Thyroid gland (tissue), 4 donors: ENCODE data around the gene CSTF1. TPM values are rescaled to one million over a fixed set of nuclear protein-coding genes. Genes with fewer than 3 reads are reported as not detected.

ENCODE experiments used
- DNase-seq, 2 donors: peaks; one replicate each; pipeline ENCODE4 v3.0.0-alpha.2; 2019
- H3K27ac ChIP-seq, 3 donors: fragments of 200-600 bp; sonication (generic); 1 replicate in 2 of 3; 2 replicates in 1 of 3; pipeline ENCODE4 v1.5.1; 2016 to 2019; ENCODE audit warnings: mild to moderate bottlenecking in 1 of 3, moderate library complexity in 1 of 3
- H3K27me3 ChIP-seq: fragments of 200-600 bp; sonication (generic); one replicate; pipeline ENCODE4 v1.5.1; 2019
- H3K36me3 ChIP-seq, 2 donors: fragments of 200-600 bp; sonication (generic); one replicate each; pipeline ENCODE4 v1.5.1; 2016 to 2019
- H3K4me1 ChIP-seq, 2 donors: fragments of 200-600 bp; sonication (generic); one replicate each; pipeline ENCODE4 v1.5.1; 2017 to 2019
- H3K4me3 ChIP-seq, 3 donors: fragments of 200-600 bp; sonication (generic); replicated peaks in 1 of 3; 1 replicate in 2 of 3; 2 replicates in 1 of 3; pipeline ENCODE4 v1.5.1; 2016; ENCODE audit warnings: mild to moderate bottlenecking in 1 of 3
- H3K9me3 ChIP-seq: fragments of 200-600 bp; sonication (generic); one replicate; pipeline ENCODE4 v1.5.1; 2017
- POLR2A ChIP-seq, 2 donors: fragments of 450-650 bp; IDR thresholded peaks; one replicate each; pipeline ENCODE4 v1.6.1; 2017; ENCODE audit warnings: antibody characterized with exemption in 2 of 2, mild to moderate bottlenecking in 2 of 2, moderate library complexity in 1 of 2
- WGBS, 2 donors: methylation state at CpG; one replicate each; pipeline ENCODE4 v1.1.5; 2017; 5-methylcytosine and 5-hydroxymethylcytosine counted together
- intact Hi-C: fragments of 100-400 bp; cut with DNase I; formaldehyde crosslinking; loops from one replicate; pipeline ENCODE4 v1.15.1; 2023
- total RNA-seq, 4 donors: library from RNA; depleted of rRNA; stranded (reverse); fragments of >200 nt; gene quantifications; one replicate each; pipeline ENCODE4 v1.2.3, GENCODE V29; 2016
- TF ChIP-seq, protein P1 (sequence below), 6 experiments: fragments of 200-600 bp in 3 of 6; fragments of 450-650 bp in 3 of 6; sonication (generic) in 3 of 6; IDR thresholded peaks; one replicate each; pipeline ENCODE4 v1.5.1; 2016 to 2019; ENCODE audit warnings: antibody characterized with exemption in 6 of 6, mild to moderate bottlenecking in 2 of 6, inconsistent platforms in 1 of 6, moderate library complexity in 1 of 6

The CSTF1 gene
- total RNA-seq, 4 donors from 2014 or later: 26.9 to 36.8 (median 32.6) TPM

DNA sequence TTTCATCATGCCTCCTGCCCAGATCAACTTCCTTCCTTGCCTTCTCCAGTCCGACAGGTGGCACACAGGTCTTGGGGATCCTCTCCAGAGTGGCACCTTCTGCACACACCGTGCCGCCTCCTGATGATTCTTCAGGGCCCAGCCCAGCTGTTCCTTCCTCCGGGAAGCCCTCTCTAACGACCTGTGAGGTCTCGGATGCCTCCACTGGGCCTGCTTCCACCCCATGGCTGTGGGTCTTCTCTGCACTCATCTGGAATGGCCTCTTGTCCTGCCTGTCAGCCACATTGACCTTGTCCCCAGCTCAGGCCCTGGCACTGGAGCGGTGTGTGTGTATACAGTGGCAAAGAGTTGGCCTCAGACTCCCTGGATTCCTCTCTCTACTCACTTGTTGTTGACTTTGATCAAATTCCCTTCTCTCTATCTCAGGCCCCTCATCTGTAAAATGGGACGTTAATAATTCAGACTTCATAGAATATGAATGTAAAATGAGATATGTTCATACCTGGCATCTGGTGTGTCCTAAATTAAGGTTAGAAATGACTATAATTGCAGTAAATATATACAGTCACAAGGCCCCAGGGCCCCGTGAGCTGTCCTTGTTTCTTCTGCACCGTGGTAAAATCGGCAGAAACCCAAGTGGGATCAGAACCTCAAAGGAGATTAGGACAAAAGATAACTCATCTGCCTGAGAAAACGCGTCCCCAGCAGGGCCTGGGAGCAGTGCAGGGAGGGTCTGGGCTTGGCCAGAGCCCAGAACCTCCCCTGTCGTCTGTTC is 32.1 kb upstream of the CSTF1 start:
- H3K4me3 ChIP-seq: peak overlapping the region in 1 of 3 donors; percentile 93
- DNase-seq: no peak
- no peaks in the 10 kb centered on the region for H3K27me3 ChIP-seq
- intact Hi-C loops: no loop called here
- no peaks in the 10 kb centered on the region for H3K9me3 ChIP-seq
- H3K4me1 ChIP-seq: peaks cover 12 to 14% of the 10 kb centered on the region in 2 donors
- H3K36me3 ChIP-seq: peaks cover 0 to 3% of the 10 kb centered on the region in 2 donors
- 79 to 80% methylated on average over 14 of the region's 14 CpGs for WGBS, 2 donors
- TF ChIP-seq POLR2A (IDR thresholded peaks at IDR 0.05): no peak
- TF ChIP-seq, protein P1, sequence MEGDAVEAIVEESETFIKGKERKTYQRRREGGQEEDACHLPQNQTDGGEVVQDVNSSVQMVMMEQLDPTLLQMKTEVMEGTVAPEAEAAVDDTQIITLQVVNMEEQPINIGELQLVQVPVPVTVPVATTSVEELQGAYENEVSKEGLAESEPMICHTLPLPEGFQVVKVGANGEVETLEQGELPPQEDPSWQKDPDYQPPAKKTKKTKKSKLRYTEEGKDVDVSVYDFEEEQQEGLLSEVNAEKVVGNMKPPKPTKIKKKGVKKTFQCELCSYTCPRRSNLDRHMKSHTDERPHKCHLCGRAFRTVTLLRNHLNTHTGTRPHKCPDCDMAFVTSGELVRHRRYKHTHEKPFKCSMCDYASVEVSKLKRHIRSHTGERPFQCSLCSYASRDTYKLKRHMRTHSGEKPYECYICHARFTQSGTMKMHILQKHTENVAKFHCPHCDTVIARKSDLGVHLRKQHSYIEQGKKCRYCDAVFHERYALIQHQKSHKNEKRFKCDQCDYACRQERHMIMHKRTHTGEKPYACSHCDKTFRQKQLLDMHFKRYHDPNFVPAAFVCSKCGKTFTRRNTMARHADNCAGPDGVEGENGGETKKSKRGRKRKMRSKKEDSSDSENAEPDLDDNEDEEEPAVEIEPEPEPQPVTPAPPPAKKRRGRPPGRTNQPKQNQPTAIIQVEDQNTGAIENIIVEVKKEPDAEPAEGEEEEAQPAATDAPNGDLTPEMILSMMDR (IDR thresholded peaks at IDR 0.05): no peak
- H3K27ac ChIP-seq: peak overlapping the region in 1 of 3 donors; percentile 52

DNA sequence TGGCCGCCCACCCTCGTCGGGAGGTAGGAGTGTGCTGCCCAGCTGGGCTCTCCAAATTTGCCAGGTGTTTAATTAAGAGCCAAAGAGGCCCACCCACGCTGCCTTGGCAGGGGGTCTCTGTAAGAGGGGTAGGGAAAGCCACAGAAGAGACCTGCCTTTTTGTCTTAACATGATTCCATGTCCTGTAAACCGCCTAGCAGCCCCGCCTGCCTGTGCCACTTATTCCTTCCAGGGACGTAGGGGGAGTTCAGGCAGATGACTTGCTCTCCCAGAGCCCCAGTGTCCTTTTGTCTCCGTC is 31.6 kb upstream of the CSTF1 start:
- H3K4me3 ChIP-seq: no peak overlapping the region
- 88 to 90% methylated on average over 7 to 8 of the region's 8 CpGs for WGBS, 2 donors
- no peak overlapping the region for H3K27ac ChIP-seq
- TF ChIP-seq POLR2A (IDR thresholded peaks at IDR 0.05): no peak
- TF ChIP-seq, protein P1 (IDR thresholded peaks at IDR 0.05): no peak
- H3K27me3 ChIP-seq: no peaks in the 10 kb centered on the region
- peaks cover 5 to 8% of the 10 kb centered on the region in 2 donors for H3K36me3 ChIP-seq
- peaks cover 12 to 14% of the 10 kb centered on the region in 2 donors for H3K4me1 ChIP-seq
- H3K9me3 ChIP-seq: no peaks in the 10 kb centered on the region
- intact Hi-C loops: no loop called here
- no peak for DNase-seq

DNA sequence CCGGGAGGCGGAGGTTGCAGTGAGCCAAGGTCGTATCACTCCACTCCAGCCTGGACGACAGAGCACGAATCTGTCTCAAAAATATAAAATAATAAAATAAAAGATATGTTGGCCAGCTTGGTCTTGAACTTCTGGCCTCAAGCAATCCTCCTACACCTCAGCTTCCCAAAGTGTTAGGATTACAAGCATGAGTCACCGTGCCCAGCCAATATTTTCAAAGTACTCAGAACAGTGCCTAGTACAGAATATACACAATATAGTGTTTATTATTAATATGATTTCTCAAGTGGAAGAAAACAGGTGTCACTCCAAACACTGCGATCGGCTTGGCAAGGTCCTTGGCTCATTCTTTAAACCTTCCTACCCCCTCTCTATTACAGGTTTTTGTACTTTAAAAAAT is 30.5 kb upstream of the CSTF1 start:
- no peak overlapping the region for H3K4me3 ChIP-seq
- H3K36me3 ChIP-seq: peaks cover 15 to 19% of the 10 kb centered on the region in 2 donors
- H3K27me3 ChIP-seq: no peaks in the 10 kb centered on the region
- intact Hi-C loops: no loop called here
- no peaks in the 10 kb centered on the region for H3K9me3 ChIP-seq
- no peak for DNase-seq
- H3K4me1 ChIP-seq: peaks cover 12 to 14% of the 10 kb centered on the region in 2 donors
- H3K27ac ChIP-seq: no peak overlapping the region
- WGBS, 2 donors: 96 to 97% methylated on average over 8 of the region's 8 CpGs
- TF ChIP-seq, protein P1 (IDR thresholded peaks at IDR 0.05): no peak
- TF ChIP-seq POLR2A (IDR thresholded peaks at IDR 0.05): no peak

DNA sequence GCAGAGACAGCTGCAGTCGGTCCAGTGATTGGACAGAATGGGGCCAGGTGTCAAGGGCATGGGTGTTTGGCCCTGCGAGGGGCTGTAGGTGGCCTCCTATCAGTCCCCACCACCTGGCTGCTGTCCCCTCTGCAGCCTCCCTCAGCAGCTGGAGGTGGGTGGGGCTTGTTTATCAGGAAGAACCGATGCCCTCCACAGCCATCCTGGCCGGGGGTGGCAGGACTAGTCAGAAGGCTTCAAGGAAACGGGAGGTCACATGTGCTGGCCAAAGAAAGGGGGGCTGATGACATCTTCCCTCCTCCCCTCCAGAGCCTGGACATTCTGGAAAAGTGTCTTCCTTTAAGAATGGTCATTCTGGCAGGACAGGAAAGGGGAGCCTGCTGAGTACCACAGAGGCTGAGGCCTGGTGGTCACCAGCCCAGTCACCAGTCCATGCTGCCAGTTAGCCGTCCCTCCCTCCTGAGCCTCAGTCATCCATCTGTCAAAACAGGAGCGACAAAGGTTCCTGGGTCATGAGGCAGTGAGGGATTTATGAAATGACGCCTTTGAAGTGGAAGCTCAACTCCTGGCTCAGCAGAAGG is 29.5 kb upstream of the CSTF1 start:
- Histone ChIP-seq H3K36me3 (peaks cover 22 to 28% of the 10 kb centered on the region in 2 donors), H3K27ac (no peak overlapping the region), H3K9me3 (no peaks in the 10 kb centered on the region), H3K27me3 (no peaks in the 10 kb centered on the region), H3K4me1 (peaks cover 12 to 14% of the 10 kb centered on the region in 2 donors), H3K4me3 (no peak overlapping the region)
- 62 to 70% methylated on average over 8 of the region's 8 CpGs for WGBS, 2 donors
- TF ChIP-seq, protein P1 (IDR thresholded peaks at IDR 0.05): no peak
- TF ChIP-seq POLR2A (IDR thresholded peaks at IDR 0.05): no peak
- intact Hi-C loops: no loop called here
- peak in 1 of 2 donors; percentile 25 for DNase-seq

DNA sequence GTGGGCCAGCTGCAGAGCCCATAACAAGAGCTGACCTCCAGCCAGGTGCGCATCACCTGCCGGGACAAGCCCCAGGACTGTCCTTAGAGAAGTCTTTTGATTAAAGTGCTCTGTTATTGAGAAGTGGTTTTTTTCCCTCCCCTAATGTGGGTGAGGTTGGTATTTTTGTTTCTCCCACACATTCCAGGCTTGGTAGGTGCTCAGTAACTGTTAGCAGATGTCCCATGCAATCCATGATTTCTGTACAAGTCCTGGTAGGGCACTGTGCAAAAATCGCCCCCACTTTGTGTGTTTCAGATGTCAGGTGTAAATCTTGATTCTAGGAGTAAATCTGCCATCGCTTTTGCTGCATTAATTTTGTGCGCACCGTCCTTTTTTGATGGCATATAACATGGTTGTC is 29.0 kb upstream of the CSTF1 start:
- no peak for DNase-seq
- no peaks in the 10 kb centered on the region for H3K9me3 ChIP-seq
- no peaks in the 10 kb centered on the region for H3K27me3 ChIP-seq
- peaks cover 23 to 28% of the 10 kb centered on the region in 2 donors for H3K36me3 ChIP-seq
- WGBS, 2 donors: 87 to 95% methylated on average over 6 of the region's 6 CpGs
- H3K27ac ChIP-seq: no peak overlapping the region
- no peak overlapping the region for H3K4me3 ChIP-seq
- intact Hi-C loops: no loop called here
- peaks cover 12 to 14% of the 10 kb centered on the region in 2 donors for H3K4me1 ChIP-seq
- no peak for TF ChIP-seq POLR2A (IDR thresholded peaks at IDR 0.05)
- TF ChIP-seq, protein P1 (IDR thresholded peaks at IDR 0.05): no peak
